ENCODE results near the gene TFR2. TPM values are rescaled to one million over a fixed set of nuclear protein-coding genes. Genes with fewer than 3 reads are reported as not detected.

TFR2 gene
- total RNA-seq (2021; ENCODE audit: unreplicated experiment) (11.8 TPM), Bru-seq, nascent RNA (percentile 36 among the genes with signal in this experiment), BruChase-seq, experiment 1, labeled RNA remaining after a 6-hour chase (percentile 45 among the genes with signal in this experiment), BruChase-seq, experiment 2, labeled RNA remaining after a 2-hour chase (percentile 42 among the genes with signal in this experiment)
- 9.7 and 10.9 TPM in 2 replicates for polyA plus RNA-seq (2012)
- long read RNA-seq, partial matches to known transcripts = 6 of 17 reads
- long read RNA-seq, other reads (novel, unspliced or antisense) = 9 of 17 reads

DNA sequence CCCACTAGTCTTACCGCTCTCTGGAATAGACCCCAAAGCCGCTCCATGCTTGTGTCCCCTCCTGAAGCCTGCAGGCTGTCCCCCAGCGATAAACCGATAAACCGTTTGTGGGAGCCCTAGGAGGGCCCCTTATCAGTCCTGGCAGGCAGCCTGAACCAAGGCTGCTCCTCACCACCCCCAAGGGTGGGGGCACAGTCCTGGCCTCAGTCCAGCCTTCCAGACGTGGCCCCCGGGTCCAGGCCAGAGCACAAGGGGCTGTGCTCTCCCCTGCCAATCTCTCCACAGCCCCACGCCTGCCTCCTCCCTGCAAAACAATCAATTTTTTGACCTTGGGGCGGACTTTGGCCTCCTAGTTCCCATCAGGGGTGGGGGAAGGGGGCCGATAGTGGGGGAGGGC, at the start of gene TFR2:
TFR2 (minus strand) TSS at position 90 of the 397 bp plus-strand sequence; CDS start at position 47, 43 bp downstream.
- DNase-seq (ENCODE audit: low read depth, low spot score) = no peak
- TF ChIP-seq, protein P1, sequence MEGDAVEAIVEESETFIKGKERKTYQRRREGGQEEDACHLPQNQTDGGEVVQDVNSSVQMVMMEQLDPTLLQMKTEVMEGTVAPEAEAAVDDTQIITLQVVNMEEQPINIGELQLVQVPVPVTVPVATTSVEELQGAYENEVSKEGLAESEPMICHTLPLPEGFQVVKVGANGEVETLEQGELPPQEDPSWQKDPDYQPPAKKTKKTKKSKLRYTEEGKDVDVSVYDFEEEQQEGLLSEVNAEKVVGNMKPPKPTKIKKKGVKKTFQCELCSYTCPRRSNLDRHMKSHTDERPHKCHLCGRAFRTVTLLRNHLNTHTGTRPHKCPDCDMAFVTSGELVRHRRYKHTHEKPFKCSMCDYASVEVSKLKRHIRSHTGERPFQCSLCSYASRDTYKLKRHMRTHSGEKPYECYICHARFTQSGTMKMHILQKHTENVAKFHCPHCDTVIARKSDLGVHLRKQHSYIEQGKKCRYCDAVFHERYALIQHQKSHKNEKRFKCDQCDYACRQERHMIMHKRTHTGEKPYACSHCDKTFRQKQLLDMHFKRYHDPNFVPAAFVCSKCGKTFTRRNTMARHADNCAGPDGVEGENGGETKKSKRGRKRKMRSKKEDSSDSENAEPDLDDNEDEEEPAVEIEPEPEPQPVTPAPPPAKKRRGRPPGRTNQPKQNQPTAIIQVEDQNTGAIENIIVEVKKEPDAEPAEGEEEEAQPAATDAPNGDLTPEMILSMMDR (IDR thresholded peaks at IDR 0.05 in 2 of 3, conservative IDR thresholded peaks at IDR 0.05 in 1 of 3; ENCODE audit: borderline replicate concordance in 1 of 3, insufficient read depth in 1 of 3, low read depth in 2 of 3, low read length in 2 of 3) = no peak
- no peak for TF ChIP-seq EGR1 (IDR thresholded peaks at IDR 0.05; ENCODE audit: low read depth)
- H3K9me3 ChIP-seq (ENCODE audit: control insufficient read depth in 1 of 2, insufficient read depth in 1 of 2, low read depth in 1 of 2, low read length in 2 of 2) = no peaks in the 10 kb centered on the region
- no peak within 1 kb of the TSS for H3K4me3 ChIP-seq (replicated peaks in 1 of 2; ENCODE audit: low read depth in 1 of 2, low read length in 2 of 2)
- peaks cover 4 to 13% of the 10 kb centered on the region in 2 experiments for H3K4me1 ChIP-seq (ENCODE audit: control insufficient read depth in 1 of 2, insufficient read depth in 2 of 2, low read length in 2 of 2)
- H3K4me2 ChIP-seq (ENCODE audit: low read length) = peak within 1 kb of the TSS; percentile 23; the same call in 1 of the 2 replicates
- H3K27ac ChIP-seq (ENCODE audit: low read depth, low read length) = no peak within 1 kb of the TSS; the same call in 1 of the 2 replicates
- CTCF ChIA-PET = interaction anchor here (1.1 kb wide), 1 partner anchor 9 kb away, joined by 3 read pairs; no protein-coding TSS in a partner anchor
- H3K79me2 ChIP-seq (ENCODE audit: insufficient read depth, low read length) = no peaks in the 10 kb centered on the region
- H3K36me3 ChIP-seq (ENCODE audit: control insufficient read depth in 1 of 2, insufficient read depth in 2 of 2, low read length in 2 of 2) = no peaks in the 10 kb centered on the region
- RAD21 ChIA-PET (ENCODE audit: low non-redundant PET in 1 of 2, low total read pairs in 2 of 2, uncharacterized antibody in 2 of 2, unreplicated experiment in 2 of 2) = interaction anchor here in 1 of 2 experiments (0.7 kb wide), 1 partner anchor 145 kb away, joined by 3 read pairs; no protein-coding TSS in a partner anchor
- H4K20me1 ChIP-seq (ENCODE audit: insufficient read depth) = no peaks in the 10 kb centered on the region
- H3K9ac ChIP-seq (ENCODE audit: low read length) = no peak within 1 kb of the TSS
- no peaks in the 10 kb centered on the region for H3K9me2 ChIP-seq (ENCODE audit: insufficient read depth)
- H3K27me3 ChIP-seq (ENCODE audit: insufficient read depth, low read length) = no peaks in the 10 kb centered on the region
- no peak within 1 kb of the TSS for H2AFZ ChIP-seq (ENCODE audit: low read depth, low read length, poor library complexity, severe bottlenecking)
- no TSS peak for BruUV-seq (replicated peaks)
- no peak for ATAC-seq
- intact Hi-C loops (cut with micrococcal nuclease) = no loop called here
- POLR2A ChIA-PET = no interaction called here

Measured in HCT116 (cell line).